Measurements from ENCODE around the gene COL5A1.
A peak's percentile ranks its signal among the peaks of the same experiment; 100 is the strongest.

COL5A1 gene

DNA sequence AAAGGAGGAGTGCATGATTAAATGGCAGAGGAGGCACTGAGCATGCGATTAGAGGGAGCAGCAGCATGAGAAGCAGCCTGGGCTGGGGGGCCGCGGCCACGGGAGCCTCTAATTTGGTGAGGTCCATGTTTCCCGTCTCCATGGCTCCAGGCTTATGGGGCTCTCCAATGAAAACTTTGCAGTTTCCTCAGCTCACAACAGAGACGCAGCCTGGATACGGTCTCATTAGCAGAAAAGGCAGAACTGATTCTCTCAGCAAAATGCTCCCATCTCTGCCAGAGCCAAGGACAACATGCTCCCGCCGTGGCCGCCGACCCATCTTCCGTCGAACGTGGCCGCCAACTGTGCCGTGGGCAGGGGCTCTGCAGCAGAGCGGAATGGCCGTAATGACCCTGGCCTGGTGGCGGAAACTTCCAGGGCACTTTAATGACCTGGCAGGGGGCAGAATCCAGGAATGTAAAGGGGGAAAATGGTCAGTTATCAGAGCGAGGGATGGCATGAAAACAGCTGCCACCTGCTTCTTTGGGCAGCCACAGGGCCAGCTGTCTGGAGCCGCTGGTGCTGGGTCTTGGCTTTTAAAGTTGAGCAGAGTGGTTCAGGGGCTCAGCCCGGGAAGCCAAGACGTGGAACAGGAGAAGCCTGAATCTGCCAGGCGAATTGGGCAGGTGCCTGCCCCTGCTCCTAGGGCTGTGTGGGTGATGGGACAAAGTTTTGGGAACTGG is 76.5 kb downstream of the COL5A1 start:
- H3K9me3 ChIP-seq (ENCODE audit: control insufficient read depth in 2 of 2, low read length in 2 of 2): no peaks in the 10 kb centered on the region
- no peak overlapping the region for H3K4me3 ChIP-seq (ENCODE audit: low read length in 2 of 2)
- no peak overlapping the region for H3K9ac ChIP-seq (ENCODE audit: low read depth in 1 of 2, low read length in 2 of 2)
- H3K27me3 ChIP-seq (ENCODE audit: control insufficient read depth in 2 of 2, insufficient read depth in 2 of 2, low read length in 2 of 2): no peaks in the 10 kb centered on the region
- no peak overlapping the region for H3K27ac ChIP-seq (ENCODE audit: low read depth in 2 of 2, low read length in 2 of 2)
- H3K4me1 ChIP-seq (ENCODE audit: control insufficient read depth in 2 of 2, insufficient read depth in 2 of 2, low read length in 2 of 2): no peaks in the 10 kb centered on the region
- H3K36me3 ChIP-seq (ENCODE audit: control insufficient read depth in 2 of 2, insufficient read depth in 2 of 2, low read length in 2 of 2): no peaks in the 10 kb centered on the region

DNA sequence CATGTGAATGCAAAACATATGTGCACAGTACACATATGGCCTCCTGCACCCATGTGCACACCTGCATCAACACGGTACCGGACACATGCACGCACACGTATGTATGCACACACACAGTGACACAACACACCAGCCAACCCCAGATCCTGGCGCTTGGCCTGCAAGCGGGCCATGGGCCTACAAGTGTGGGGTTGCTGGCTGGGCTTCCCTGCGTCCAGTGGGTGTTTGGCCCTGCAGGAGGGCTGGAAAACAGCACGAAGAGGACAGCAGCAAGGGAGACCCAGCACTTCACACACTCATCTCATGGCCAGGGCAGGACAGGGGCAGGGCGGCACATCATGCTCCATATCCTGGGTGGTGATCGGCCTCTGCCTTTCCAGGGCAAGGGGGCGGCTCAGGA is 77.7 kb downstream of the COL5A1 start:
- Histone ChIP-seq H3K36me3 (ENCODE audit: control insufficient read depth in 2 of 2, insufficient read depth in 2 of 2, low read length in 2 of 2) (no peaks in the 10 kb centered on the region), H3K9me3 (ENCODE audit: control insufficient read depth in 2 of 2, low read length in 2 of 2) (no peaks in the 10 kb centered on the region), H3K9ac (ENCODE audit: low read depth in 1 of 2, low read length in 2 of 2) (no peak overlapping the region), H3K27ac (ENCODE audit: low read depth in 2 of 2, low read length in 2 of 2) (no peak overlapping the region), H3K27me3 (ENCODE audit: control insufficient read depth in 2 of 2, insufficient read depth in 2 of 2, low read length in 2 of 2) (no peaks in the 10 kb centered on the region), H3K4me3 (ENCODE audit: low read length in 2 of 2) (no peak overlapping the region), H3K4me1 (ENCODE audit: control insufficient read depth in 2 of 2, insufficient read depth in 2 of 2, low read length in 2 of 2) (peaks cover 2 to 10% of the 10 kb centered on the region in 2 donors)

DNA sequence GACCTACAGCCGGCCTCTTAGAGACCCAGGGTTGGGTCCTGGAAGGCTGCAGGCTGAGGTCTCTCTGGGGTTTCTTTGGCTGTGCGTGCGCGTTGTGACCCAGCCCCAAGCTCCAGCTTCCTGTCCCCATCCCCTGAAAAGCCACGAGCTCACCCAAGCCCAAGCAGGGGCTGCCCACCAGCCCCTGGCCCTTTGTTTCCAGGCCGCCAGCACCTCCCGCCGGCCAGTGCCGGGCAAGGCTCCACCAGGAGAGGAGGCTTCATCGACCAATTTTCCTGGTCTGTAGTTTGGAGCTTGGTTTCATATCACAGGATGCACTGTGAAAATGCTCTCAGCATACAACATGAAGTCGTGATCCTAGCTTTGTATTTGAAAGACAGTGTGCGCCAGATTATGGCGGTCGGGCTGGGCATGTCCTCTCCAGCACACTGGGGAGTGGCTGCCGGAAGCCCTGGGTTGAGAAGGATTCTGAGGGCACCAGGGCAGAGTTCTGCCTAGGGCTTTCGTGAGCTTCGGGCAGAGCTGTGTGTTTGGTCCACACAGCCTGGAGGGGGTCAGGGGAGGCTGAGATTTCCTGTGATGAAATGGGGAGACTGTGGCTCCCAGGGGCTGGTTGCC is 78.6 kb downstream of the COL5A1 start:
- Histone ChIP-seq H3K9ac (ENCODE audit: low read depth in 1 of 2, low read length in 2 of 2) (no peak overlapping the region), H3K4me1 (ENCODE audit: control insufficient read depth in 2 of 2, insufficient read depth in 2 of 2, low read length in 2 of 2) (peaks cover 4 to 13% of the 10 kb centered on the region in 2 donors), H3K27ac (ENCODE audit: low read depth in 2 of 2, low read length in 2 of 2) (no peak overlapping the region), H3K36me3 (ENCODE audit: control insufficient read depth in 2 of 2, insufficient read depth in 2 of 2, low read length in 2 of 2) (no peaks in the 10 kb centered on the region), H3K9me3 (ENCODE audit: control insufficient read depth in 2 of 2, low read length in 2 of 2) (no peaks in the 10 kb centered on the region), H3K27me3 (ENCODE audit: control insufficient read depth in 2 of 2, insufficient read depth in 2 of 2, low read length in 2 of 2) (no peaks in the 10 kb centered on the region), H3K4me3 (ENCODE audit: low read length in 2 of 2) (no peak overlapping the region)

DNA sequence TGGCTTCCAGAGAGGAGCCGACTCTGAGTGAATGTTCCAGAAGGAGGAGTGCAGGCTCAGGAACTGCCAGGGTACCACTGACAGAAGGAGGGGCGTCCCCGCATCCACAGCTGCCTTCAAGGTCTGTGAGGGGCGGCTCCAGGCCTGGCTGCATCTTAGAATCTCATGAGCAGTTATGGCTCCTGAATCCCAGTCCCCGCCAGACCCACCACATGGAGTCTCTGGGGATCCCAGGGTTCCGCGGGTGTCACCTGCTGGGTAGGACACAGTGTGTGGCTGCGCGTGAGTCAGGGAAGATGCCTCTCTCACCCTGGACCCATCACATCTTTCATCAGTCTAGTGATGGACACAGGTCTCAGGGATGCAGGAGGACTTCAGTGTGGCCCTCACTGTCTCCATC is 79.2 kb downstream of the COL5A1 start:
- H3K4me1 ChIP-seq (ENCODE audit: control insufficient read depth in 2 of 2, insufficient read depth in 2 of 2, low read length in 2 of 2): peaks cover 7 to 13% of the 10 kb centered on the region in 2 donors
- H3K36me3 ChIP-seq (ENCODE audit: control insufficient read depth in 2 of 2, insufficient read depth in 2 of 2, low read length in 2 of 2): no peaks in the 10 kb centered on the region
- no peaks in the 10 kb centered on the region for H3K27me3 ChIP-seq (ENCODE audit: control insufficient read depth in 2 of 2, insufficient read depth in 2 of 2, low read length in 2 of 2)
- no peak overlapping the region for H3K27ac ChIP-seq (ENCODE audit: low read depth in 2 of 2, low read length in 2 of 2)
- no peak overlapping the region for H3K4me3 ChIP-seq (ENCODE audit: low read length in 2 of 2)
- no peak overlapping the region for H3K9ac ChIP-seq (ENCODE audit: low read depth in 1 of 2, low read length in 2 of 2)
- no peaks in the 10 kb centered on the region for H3K9me3 ChIP-seq (ENCODE audit: control insufficient read depth in 2 of 2, low read length in 2 of 2)

DNA sequence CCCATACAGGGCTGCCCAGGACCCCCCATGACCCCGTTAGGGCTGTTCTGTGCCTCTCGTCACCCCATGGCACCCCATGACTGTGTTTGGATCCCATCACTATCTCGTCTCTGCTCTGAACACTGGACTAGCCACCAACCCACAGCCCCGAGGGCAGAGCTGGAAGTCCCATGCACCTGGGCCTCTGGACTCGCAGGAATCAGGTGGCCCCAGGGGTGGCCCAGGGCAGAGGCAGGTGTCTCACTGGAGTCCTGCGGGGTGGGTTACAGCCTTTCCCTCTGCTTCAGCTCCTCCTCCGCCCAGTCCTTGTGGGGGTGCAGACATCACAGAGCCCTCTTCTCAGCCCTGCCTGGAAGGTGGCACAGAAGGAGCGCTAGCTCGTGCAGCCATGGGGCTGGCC is 79.7 kb downstream of the COL5A1 start:
- H3K9me3 ChIP-seq (ENCODE audit: control insufficient read depth in 2 of 2, low read length in 2 of 2): no peaks in the 10 kb centered on the region
- H3K4me1 ChIP-seq (ENCODE audit: control insufficient read depth in 2 of 2, insufficient read depth in 2 of 2, low read length in 2 of 2): peaks cover 7 to 13% of the 10 kb centered on the region in 2 donors
- no peaks in the 10 kb centered on the region for H3K36me3 ChIP-seq (ENCODE audit: control insufficient read depth in 2 of 2, insufficient read depth in 2 of 2, low read length in 2 of 2)
- H3K27ac ChIP-seq (ENCODE audit: low read depth in 2 of 2, low read length in 2 of 2): no peak overlapping the region
- no peaks in the 10 kb centered on the region for H3K27me3 ChIP-seq (ENCODE audit: control insufficient read depth in 2 of 2, insufficient read depth in 2 of 2, low read length in 2 of 2)
- H3K9ac ChIP-seq (ENCODE audit: low read depth in 1 of 2, low read length in 2 of 2): no peak overlapping the region
- H3K4me3 ChIP-seq (ENCODE audit: low read length in 2 of 2): no peak overlapping the region

DNA sequence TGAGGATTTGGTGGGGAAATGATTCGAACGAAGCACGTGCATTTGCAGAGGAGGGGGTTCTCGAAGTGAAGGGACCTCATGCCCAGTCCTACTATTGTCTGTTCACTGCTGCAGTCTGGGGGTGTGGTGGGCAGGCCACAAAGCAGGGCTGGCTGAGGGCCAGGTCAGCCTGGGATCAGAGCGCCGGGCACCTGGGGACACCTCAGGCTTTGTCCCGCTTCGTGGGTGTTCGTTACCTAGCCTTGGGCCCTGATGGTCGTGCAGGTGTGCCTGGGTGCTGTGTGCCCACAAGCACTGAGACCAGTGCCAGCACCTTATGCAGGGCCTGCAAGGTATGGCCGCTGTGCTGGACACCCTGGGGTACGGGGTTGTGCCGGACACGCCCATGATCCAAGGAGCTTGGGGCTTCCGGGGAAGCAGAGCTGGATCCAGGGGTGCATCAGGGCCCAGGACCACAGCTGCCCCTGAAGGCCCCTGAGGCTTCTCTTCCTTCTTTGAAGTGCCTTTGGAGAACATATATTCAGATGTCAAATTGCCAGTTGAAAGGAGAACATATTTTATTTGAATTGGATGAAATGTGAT is 80.6 kb downstream of the COL5A1 start:
- no peaks in the 10 kb centered on the region for H3K36me3 ChIP-seq (ENCODE audit: control insufficient read depth in 2 of 2, insufficient read depth in 2 of 2, low read length in 2 of 2)
- no peaks in the 10 kb centered on the region for H3K9me3 ChIP-seq (ENCODE audit: control insufficient read depth in 2 of 2, low read length in 2 of 2)
- no peak overlapping the region for H3K9ac ChIP-seq (ENCODE audit: low read depth in 1 of 2, low read length in 2 of 2)
- peaks cover 7 to 13% of the 10 kb centered on the region in 2 donors for H3K4me1 ChIP-seq (ENCODE audit: control insufficient read depth in 2 of 2, insufficient read depth in 2 of 2, low read length in 2 of 2)
- no peak overlapping the region for H3K4me3 ChIP-seq (ENCODE audit: low read length in 2 of 2)
- no peaks in the 10 kb centered on the region for H3K27me3 ChIP-seq (ENCODE audit: control insufficient read depth in 2 of 2, insufficient read depth in 2 of 2, low read length in 2 of 2)
- H3K27ac ChIP-seq (ENCODE audit: low read depth in 2 of 2, low read length in 2 of 2): no peak overlapping the region

DNA sequence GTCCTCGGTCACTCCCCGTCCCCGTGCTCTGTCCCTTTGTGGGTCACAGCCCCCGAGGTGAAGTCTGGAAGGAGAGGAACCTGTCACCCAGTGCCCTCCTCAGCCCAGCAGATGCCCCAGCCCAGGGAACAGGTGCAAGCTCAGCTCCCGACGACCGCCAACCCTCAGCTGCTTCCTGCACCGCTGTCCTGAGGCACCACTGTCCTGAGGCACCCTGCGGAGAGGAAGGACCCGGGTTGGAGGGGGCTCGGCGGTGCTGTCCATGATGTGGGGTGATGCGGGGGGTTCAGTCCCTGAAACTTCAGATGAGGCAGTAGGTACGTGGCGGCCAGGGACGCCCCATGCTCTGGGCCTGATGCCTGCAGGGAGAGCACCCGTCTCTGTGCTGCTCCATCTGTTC is 81.4 kb downstream of the COL5A1 start:
- H3K9ac ChIP-seq (ENCODE audit: low read depth in 1 of 2, low read length in 2 of 2): no peak overlapping the region
- H3K27ac ChIP-seq (ENCODE audit: low read depth in 2 of 2, low read length in 2 of 2): no peak overlapping the region
- no peaks in the 10 kb centered on the region for H3K36me3 ChIP-seq (ENCODE audit: control insufficient read depth in 2 of 2, insufficient read depth in 2 of 2, low read length in 2 of 2)
- peaks cover 7 to 13% of the 10 kb centered on the region in 2 donors for H3K4me1 ChIP-seq (ENCODE audit: control insufficient read depth in 2 of 2, insufficient read depth in 2 of 2, low read length in 2 of 2)
- no peak overlapping the region for H3K4me3 ChIP-seq (ENCODE audit: low read length in 2 of 2)
- H3K9me3 ChIP-seq (ENCODE audit: control insufficient read depth in 2 of 2, low read length in 2 of 2): no peaks in the 10 kb centered on the region
- H3K27me3 ChIP-seq (ENCODE audit: control insufficient read depth in 2 of 2, insufficient read depth in 2 of 2, low read length in 2 of 2): no peaks in the 10 kb centered on the region

DNA sequence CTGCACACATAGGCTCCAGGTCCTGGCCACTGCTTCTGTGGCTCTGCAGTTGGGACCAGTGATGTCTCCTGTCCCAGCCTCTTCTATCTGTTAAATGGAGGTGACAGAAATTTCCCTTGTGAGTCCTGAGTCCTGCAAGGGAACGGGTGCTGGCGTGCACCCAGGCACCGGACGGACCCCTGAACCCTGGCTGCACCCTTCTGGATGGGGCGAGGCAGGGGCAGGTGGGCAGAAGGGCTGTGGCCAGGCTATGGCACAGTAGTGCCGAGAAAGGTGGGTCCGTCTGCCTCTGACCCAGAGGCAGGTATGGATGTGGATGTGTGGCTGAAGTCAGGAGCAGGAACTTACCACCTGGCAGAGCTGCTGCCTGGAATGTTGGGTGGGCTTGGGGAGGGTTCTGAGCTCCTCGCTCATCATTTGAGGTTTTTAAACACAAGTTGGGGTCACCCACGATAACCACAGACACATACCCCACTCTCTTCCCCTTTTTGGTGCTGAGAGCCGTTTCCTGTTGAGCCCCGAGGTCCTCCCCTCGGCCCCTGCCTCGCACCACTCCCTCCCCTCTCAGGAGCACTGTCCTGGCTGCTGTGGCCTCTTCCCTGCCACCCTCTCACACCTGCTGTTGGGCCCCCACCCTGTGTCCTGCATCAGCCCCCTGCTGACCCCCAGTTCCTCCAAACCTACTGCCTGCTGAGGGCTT is 82.0 kb downstream of the COL5A1 start:
- Histone ChIP-seq H3K27ac (ENCODE audit: low read depth in 2 of 2, low read length in 2 of 2) (peak overlapping the region in 1 of 2 donors; percentile 32), H3K27me3 (ENCODE audit: control insufficient read depth in 2 of 2, insufficient read depth in 2 of 2, low read length in 2 of 2) (no peaks in the 10 kb centered on the region), H3K36me3 (ENCODE audit: control insufficient read depth in 2 of 2, insufficient read depth in 2 of 2, low read length in 2 of 2) (no peaks in the 10 kb centered on the region), H3K4me1 (ENCODE audit: control insufficient read depth in 2 of 2, insufficient read depth in 2 of 2, low read length in 2 of 2) (peaks cover 7 to 13% of the 10 kb centered on the region in 2 donors), H3K9me3 (ENCODE audit: control insufficient read depth in 2 of 2, low read length in 2 of 2) (no peaks in the 10 kb centered on the region), H3K4me3 (ENCODE audit: low read length in 2 of 2) (no peak overlapping the region), H3K9ac (ENCODE audit: low read depth in 1 of 2, low read length in 2 of 2) (no peak overlapping the region)

DNA sequence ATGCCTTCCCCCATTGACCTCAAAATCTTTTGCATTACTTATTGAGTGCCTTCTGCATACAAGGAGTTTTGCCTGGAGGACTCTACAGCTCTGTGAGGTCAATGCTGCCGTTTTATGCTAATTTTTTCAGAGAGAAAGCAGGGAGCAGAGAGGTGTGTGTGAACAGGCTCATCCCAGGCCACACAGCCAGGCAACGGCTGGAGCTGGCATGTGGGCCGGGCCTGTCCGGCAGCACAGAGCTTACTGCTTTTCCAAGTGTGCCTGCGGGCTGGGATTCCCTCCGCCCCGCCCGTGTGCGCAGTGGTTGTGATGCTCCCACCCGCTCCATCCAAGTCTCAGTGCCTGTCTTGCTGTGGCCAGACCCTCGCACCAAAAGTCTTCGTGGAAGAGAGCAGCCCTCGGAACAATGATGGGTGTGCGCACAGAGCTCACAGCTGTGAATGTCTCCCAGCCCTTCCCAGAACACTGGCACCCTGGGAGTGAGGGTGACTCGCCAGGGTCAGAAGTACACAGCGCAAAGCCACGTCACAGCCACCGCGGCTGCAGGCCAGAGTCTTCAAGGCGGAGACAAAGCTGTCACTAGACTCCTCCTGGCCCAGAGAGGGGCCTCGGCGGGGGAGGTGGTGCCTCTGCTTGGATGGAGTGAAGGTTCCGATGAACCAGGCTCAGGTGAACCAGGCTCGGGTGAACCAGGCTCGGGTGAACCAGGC is 82.8 kb downstream of the COL5A1 start:
- H3K9ac ChIP-seq (ENCODE audit: low read depth in 1 of 2, low read length in 2 of 2): no peak overlapping the region
- peaks cover 7 to 13% of the 10 kb centered on the region in 2 donors for H3K4me1 ChIP-seq (ENCODE audit: control insufficient read depth in 2 of 2, insufficient read depth in 2 of 2, low read length in 2 of 2)
- H3K9me3 ChIP-seq (ENCODE audit: control insufficient read depth in 2 of 2, low read length in 2 of 2): no peaks in the 10 kb centered on the region
- no peaks in the 10 kb centered on the region for H3K27me3 ChIP-seq (ENCODE audit: control insufficient read depth in 2 of 2, insufficient read depth in 2 of 2, low read length in 2 of 2)
- no peak overlapping the region for H3K4me3 ChIP-seq (ENCODE audit: low read length in 2 of 2)
- peak overlapping the region in 1 of 2 donors; percentile 32 for H3K27ac ChIP-seq (ENCODE audit: low read depth in 2 of 2, low read length in 2 of 2)
- H3K36me3 ChIP-seq (ENCODE audit: control insufficient read depth in 2 of 2, insufficient read depth in 2 of 2, low read length in 2 of 2): no peaks in the 10 kb centered on the region

Measured in mucosa of rectum (tissue), 2 donors.